SK-MEL-5 (cell line): Measurements from ENCODE around the gene NLGN4X. TPM values are rescaled to one million over a fixed set of nuclear protein-coding genes. Genes with fewer than 3 reads are reported as not detected.
A peak's percentile ranks its signal among the peaks of the same experiment; 100 is the strongest.

Source experiments
- DNase-seq: peaks from one replicate; pipeline ENCODE4 v3.0.0-alpha.2; 2016; ENCODE audit warnings: low read depth, low spot score
- in situ Hi-C: cut with HindIII; loops from 2 replicates; pipeline ENCODE4 v1.10.0; 2016; ENCODE audit warnings: low sequenced_read_pairs, high pct_unique_total_duplicates, low pct_unique_long_range_greater_than_20kb
- polyA plus RNA-seq, 2 experiments: library from polyadenylated mRNA; depleted of rRNA; stranded (reverse); fragments of >200 nt; gene quantifications; 2 replicates each; pipeline ENCODE4 v1.2.3, GENCODE V29; 2015
- total RNA-seq: library from RNA; depleted of rRNA; stranded (reverse); fragments of >200 nt; shearing (Covaris generic); gene quantifications from 2 replicates; pipeline ENCODE4 v1.2.3, GENCODE V29; 2014; rRNA removed

NLGN4X gene
- total RNA-seq = 0.67 and 0.87 TPM in 2 replicates
- 0.99 and 1.6 TPM in 2 replicates for polyA plus RNA-seq (2015; cell fraction: cytosol; rRNA removed)
- 0.19 and 0.31 TPM in 2 replicates for polyA plus RNA-seq (2015; cell fraction: nucleus; rRNA removed)

DNA sequence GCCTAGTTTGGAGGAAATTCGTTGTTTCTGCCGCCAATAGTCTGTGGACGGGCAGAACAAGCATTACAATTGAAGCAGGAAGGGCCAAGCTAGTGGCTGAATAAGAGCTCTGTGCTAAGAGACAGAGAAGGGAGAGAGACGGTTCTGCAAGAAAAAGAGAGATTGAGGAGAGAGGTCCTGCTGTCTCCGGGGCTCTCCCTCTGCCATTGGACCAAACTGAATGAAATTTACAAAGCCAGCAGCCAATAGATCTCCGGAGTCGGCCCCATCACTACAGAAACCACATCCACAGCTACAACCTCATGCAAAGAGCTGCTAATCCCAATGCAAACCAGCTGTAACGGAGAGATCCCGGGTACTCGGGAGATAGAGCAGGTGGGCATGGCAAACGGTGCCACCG, at the start of gene NLGN4X:
NLGN4X (minus strand) TSS at position 148 of the 400 bp plus-strand sequence. CDS start 77,401 bp downstream, outside the sequence.
- in situ Hi-C loops = no loop called here
- no peak for DNase-seq

DNA sequence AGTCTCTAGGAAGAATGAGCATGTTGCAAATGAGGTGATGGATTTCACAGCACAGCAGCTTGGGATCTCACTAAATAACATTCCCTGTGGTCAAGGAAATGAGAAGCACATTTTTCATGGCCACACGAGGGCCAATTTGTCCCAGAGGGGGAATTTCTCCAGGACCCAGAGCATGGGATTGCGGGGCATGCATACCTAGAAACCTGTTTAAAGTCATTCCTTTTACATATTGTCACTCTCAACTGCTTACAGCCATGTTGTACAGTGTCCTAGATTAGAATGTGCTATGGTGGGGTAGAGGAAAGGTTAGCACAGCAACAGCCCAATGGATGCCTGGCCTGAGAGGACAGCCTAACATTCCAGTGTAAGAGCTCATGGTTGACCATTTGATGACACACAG, 37.4 kb upstream of the NLGN4X start:
- in situ Hi-C loops = no loop called here
- no peak for DNase-seq

DNA sequence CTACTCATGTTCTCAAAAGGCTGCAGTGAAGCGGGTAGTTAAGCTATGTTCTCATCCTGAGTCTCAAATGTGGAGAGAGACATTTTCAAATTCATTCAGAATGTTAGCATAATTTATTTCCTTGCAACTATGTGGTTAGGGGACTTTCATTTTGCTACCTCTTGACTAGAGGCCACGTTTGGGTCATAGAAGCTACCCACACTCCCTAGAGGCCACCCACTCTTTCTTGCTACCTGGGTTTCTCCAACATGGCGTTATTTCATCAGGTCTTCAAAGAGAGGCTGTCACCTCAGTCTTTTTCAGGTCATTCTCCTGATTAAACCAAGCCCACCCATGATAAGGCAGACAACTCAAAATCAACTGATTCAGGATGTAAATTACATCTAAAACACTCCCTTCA, 34.3 kb upstream of the NLGN4X start:
- no peak for DNase-seq
- in situ Hi-C loops = no loop called here

DNA sequence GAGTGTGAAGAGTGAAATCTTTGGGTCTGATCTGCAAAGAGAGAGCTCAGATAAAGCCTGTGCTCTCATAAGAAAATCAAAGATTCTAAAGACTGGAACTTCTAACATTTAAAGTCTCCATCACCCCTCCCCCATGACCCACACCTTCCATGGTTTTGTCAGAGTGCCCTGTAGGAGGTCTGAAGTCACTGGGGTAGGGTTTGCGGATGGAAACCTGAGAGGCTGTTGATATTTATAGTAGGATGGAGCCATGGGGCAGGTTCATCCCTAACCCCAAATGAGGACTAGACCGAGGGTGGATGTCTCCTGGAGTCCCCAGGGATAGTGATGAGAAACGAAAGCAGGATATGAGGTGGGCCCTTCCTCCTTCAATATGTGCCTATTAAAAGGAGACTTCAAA, 28.4 kb upstream of the NLGN4X start:
- DNase-seq = no peak
- in situ Hi-C loops = no loop called here

DNA sequence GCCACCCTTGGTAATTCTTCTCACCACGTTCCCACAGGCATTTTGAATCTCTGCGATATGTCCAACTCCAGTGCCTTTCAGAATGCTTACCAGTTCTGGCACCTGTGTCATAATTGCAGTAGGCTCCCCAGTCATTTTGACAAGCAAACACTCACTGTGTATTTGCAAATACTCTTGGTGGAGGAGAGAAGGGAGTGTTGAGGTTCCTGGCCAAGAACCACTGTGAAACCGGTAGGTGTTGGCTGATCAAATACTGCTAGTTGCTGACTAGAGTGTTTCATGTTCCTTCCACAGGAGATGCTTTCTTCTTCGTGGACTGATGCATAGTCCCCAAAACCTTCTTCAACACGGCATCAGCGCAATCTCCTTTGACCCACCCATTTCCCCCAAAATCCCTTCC, 16.0 kb upstream of the NLGN4X start:
- DNase-seq = no peak

DNA sequence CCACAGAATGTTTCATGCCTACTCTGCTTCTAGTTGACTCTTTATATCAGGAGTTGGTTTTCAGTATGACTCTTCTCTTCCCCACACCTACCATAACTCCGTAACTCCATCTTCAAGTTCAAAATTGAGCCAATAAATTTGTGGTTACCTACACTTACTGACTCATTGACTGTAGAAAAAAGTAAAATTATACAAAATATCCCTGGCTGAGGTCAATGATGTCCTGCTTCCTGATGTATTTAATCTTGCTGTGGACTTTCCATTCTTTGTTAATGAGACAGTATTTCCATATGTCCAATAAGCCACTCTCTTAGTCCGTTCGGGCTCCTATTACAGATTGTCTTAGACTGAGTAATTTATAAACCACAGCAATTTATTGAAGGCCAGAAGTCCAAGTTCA, 9.9 kb upstream of the NLGN4X start:
- no peak for DNase-seq
- in situ Hi-C loops = no loop called here

More for the DNA sequence above, 16.0 kb upstream of the NLGN4X start:
- in situ Hi-C loops = no loop called here

DNA sequence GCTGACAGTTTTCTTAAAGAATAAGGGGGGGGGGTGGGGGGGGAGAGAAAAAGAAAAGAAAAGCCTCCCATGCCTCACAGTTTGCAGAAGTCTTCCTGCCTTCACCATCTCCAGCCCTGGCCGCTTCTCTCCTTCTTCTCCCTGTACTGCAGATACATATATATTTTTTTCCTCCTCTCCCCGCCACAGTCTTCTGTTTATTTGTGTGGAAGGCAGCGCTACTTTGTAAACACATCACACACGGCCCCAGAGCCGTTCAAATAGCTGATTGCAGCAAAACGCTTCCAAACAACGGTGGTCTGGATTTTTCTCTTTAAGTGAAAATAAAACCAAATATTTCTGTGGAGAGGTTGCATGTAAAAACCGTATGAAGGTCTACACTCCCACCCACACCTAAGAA, 732 bp downstream of the NLGN4X start:
- no peak for DNase-seq
- in situ Hi-C loops = no loop called here

DNA sequence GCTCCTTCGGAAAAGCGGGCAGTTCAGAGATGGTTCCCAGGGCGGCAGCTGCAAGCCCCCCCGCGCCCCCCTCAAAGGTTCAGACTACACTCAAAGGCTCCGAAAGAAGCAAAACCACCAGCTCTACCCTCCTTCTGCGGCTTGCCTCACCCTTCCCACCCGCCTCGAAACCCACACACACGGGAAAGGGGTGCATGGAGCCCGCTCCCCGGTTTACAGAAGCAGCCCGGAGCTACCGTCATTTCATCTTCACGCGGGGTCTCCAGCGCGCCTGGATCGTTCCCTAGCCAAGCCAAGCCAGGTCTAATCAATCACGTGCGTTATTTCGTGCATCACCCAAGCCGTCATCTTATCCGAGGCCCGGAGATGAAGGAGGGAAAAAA, 1.2 kb downstream of the NLGN4X start:
- in situ Hi-C loops = no loop called here
- DNase-seq = no peak

DNA sequence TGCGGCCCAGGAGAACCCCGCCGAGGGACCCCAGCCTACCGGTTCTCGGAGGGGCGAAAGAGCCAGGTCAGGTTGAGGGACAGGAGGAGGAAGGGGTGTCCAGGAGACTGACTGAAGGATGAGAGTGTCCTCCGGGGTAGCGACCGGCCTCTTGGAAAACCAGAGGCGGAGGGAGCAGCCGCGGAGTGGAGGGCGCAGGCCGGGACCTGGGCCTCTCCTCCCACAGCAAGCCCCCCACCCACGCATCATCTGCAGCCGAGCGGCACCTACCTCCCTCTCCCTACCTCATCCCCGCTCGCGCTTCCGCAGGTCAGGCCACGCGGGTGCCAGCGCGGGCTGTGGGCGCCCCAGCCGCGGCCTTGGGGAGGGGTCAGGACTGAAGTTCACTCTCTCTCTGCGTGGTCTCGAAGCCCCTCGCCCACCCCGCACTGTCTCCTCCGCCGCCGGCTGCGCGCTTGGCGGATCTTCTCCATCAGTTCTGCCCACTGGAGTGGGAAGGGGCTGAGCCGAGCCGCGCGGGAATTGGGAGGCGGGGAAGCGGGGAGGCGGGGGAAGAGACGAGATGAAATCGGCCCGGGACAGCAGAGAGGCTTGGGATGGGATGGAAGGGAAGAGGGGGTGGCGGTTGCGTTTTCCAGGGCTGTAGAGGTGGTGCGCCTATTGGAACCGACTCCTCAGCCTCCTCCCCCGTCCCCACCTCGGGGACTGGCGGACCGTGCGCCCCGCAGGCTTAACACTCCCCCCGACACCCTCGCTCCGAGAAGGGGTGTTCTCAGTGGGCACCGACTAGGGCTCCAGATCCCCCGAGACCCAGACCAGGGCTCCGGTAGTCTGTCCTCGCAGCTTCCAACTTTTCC, 1.8 kb downstream of the NLGN4X start:
- in situ Hi-C loops = no loop called here
- no peak for DNase-seq

DNA sequence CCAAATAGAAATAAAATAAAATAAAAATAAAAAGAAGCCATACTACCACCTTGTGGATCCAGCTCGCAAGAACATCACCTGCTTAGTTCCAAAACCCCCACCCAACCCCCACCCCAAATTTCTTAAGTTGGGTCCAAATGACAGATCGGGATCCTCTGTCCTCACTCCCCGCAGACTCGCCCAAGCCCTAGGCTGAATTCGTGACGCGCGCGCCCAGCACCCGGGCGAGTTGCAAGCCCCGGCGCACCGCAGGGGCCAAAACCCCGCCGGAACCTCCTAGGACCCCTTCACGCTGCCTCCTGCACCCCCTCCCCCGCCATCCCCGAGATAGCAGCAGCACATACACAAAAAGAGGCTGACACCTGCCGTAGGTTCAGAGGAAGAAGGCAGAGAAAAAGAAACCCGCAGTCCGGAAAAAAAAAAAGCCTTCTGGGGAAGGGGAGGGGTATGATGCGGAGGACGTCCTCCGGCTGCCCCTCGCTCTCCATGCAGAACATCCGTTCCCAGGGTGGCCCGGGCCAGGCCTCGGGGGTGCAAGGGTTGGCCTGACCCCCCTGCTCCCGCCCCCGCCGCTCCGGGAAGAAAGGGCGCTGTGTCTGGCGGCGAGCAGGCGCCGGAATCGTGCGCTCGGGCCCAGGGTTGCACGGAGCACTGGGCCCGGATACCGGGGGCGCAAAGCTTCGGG, 2.6 kb downstream of the NLGN4X start:
- in situ Hi-C loops = no loop called here
- DNase-seq = no peak

DNA sequence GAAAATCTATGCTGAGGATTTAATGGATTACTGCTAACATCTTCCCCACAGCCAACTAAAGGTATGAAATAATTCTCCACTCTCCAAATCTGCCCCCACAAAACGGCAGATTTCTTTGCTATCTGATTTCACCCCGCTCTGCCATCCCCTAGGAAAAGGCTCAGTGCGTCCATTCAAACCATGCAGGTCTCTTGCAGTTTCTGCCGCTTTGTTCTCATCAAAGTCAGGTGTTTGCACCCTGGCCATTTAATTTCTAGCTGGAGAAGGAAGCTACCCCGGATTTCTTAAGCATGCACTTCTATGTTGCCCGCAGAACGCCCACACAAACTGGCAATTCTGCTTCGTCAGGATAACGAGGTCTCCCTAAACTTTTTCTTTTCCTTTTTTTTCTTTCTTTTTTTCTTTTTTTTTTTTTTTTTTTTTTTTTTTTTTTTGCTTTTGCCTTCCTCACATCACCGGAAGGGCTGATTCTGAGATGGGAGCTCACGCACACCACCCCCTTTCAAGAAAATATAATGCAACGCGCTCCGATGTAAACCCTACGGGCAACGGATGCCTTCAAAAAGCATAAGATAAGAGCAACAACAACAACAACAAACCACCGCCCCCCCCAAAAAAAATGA, 3.3 kb downstream of the NLGN4X start:
- in situ Hi-C loops = no loop called here
- DNase-seq = no peak

DNA sequence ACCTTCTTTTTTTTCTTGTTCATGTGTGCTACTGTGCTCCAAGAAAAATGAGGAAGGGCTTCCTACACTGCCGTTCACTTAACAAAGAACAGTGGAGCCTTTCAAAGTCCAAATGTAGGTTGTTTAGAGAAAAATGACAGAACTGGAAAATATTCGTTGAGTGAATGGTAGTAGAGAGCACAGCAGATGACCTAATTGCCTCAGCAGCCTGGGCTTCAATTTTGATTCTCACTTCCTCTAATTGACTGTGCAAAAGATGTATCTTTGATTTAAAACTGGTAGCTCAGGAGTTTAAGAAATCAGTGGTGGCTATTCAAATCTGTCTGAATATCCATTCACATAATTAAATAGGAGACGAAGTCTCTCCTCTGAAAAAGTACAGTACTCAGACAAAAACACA, 5.2 kb downstream of the NLGN4X start:
- in situ Hi-C loops = no loop called here

DNA sequence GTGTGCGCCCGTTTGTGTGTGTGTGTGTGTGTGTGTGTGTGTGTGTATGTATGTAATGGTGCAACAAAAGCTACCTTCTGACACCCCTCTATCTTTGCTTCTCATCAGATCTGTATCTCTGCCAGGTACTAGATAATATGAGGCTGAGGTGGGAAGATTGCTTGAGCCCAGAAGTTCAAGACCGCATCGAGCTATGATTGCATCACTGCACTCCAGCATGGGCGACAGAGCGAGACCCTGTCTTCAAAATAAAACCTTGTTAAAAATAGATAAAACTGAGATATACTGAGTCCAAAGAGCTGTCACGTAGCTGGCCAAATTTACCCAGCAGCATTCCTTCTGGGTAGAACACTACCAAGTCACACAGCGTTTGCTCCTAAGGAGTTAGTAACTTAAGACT, 18.4 kb downstream of the NLGN4X start:
- in situ Hi-C loops = no loop called here
- DNase-seq = no peak

More for the DNA sequence above, 5.2 kb downstream of the NLGN4X start:
- no peak for DNase-seq

DNA sequence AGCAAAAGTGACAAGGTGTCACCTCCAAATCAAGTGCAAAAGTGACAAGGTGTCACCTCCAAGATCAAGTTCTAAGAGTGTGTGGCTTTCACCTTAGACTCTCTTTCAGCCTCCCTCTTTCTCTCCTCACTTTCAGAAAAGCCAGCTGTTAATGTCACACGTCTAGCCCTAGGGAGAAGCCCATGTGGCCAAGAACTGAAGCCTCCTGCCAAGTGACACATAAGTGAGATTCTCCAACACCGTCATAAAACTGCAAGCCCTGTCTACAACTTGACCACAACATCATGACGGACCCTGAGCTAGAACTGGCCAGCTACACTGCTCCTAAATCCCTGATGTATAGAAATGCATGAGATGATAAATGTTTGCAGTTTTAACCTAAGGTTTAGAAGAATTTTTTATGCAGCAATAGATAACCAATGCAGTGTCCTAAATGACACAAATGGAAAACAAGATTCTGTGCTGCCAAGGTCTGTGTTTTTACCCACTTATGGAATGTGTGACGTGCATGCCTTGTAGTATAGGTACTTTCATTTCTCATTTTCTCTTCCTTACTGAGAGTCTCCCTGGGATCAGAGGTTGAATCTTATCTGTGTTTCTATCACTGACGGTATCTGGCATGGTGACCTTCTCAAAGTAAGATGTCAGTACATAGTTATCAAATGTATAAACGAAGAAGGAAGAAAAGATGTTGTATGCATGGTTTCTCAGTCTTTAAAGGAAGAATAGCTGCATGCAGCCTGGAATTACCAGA, 25.0 kb downstream of the NLGN4X start:
- no peak for DNase-seq
- in situ Hi-C loops = no loop called here

DNA sequence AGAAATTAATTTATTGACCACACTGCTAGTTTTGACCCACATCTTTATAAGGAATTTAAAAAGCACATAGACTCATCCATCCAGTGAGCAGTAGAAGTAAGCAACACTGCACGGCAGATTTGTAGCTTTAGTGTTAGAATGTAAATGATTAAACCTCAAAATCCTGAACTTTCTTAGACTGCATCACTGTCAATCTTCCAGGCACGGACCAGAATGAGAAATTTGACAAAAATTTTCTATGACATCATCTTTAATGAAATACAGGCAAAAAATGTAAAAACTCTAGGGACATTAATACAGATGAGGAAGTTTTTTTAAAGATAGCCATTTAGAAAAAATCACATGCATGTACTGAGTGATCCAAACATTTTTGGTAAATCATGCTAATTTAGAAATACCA, 29.2 kb downstream of the NLGN4X start:
- in situ Hi-C loops = no loop called here
- no peak for DNase-seq

DNA sequence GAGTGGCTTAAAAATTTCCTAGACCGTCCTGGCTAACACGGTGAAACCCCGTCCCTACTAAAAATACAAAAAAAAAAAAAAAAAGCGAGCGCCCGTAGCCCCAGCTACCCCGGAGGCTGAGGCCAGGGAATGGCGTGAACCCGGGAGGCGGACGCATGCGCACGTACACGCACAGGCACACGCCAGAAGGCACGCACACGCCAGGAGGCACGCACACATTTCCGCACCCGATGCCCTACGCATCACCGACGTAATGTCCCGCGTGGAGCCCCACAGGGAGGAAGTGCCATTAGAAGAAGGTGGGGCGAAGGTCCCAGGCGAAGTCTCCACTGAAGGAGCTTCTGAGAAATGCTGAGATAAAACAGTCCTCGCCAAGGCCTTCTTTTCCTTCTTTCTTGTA, 41.4 kb downstream of the NLGN4X start:
- DNase-seq = peak; percentile 9
- in situ Hi-C loops = no loop called here

DNA sequence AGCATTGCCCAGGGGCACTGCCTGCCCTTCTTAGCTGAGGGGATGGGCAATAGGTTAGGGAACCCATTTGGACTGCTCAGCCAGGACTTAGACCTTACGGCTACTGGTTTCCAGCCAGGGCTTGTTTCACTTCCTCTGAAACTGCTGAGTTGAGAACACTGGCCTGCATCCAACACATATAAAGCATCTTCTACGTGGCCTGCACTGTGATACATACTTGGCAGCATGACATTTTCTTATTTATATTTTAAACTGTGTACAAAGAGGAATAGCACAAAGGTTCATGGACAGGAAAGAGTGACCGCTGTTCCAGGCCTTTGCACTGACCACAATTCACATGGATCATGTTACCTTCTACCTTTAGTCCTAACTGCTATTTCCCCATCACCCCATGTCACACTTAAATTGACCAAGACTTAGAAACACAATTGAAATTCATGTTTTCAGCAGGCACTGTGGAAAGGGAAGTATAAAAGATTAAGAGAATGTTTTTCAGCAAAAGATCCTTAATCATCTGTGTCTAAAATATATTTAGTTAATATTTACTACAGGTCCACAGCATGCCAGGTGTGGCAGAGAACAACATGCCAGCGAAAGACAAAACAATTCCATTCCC, 43.7 kb downstream of the NLGN4X start:
- no peak for DNase-seq
- in situ Hi-C loops = no loop called here
